Measurements from ENCODE around the gene TOB1.

- no peak for TF ChIP-seq CTCF (IDR thresholded peaks at IDR 0.05)
- no peak for TF ChIP-seq POLR2A (IDR thresholded peaks at IDR 0.05)
Observed at GRCh38 chr17:50883850-50884438, 17.8 kb upstream of the TOB1 start.
